Natural killer cell treated with Interleukin-12 subunit alpha and Interleukin-12 subunit beta and Interleukin-15 and Interleukin-18, amount 100 ng/mL, for 72 hours (primary cell): Measurements from ENCODE around the gene ZNF225. TPM values are rescaled to one million over a fixed set of nuclear protein-coding genes. Genes with fewer than 3 reads are reported as not detected.

ENCODE experiments used
- ATAC-seq, 2 donors: fragments of 150-1000 bp; cut with Tn5 transposase in 1 of 2; sonication (Bioruptor Pico), chemical (Tn5 transposase) in 1 of 2; 2 replicates each; pipeline ENCODE4 v1.10.0; 2021
- DNase-seq: peaks from one replicate; pipeline ENCODE4 v3.0.0; 2022; ENCODE audit warnings: low spot score
- H3K27ac Mint-ChIP-seq, 2 donors: 1 replicate in 1 of 2; 2 replicates in 1 of 2; pipeline ENCODE4 v1.8.0; 2022; ENCODE audit warnings: mixed read lengths in 2 of 2, mild to moderate bottlenecking in 1 of 2, moderate library complexity in 1 of 2
- H3K27me3 Mint-ChIP-seq, 2 donors: 1 replicate in 1 of 2; 2 replicates in 1 of 2; pipeline ENCODE4 v1.8.0; 2022; ENCODE audit warnings: mixed read lengths in 2 of 2
- H3K36me3 Mint-ChIP-seq: one replicate; pipeline ENCODE4 v1.8.0; 2022; ENCODE audit warnings: mixed read lengths
- H3K4me1 Mint-ChIP-seq, 2 donors: 1 replicate in 1 of 2; 2 replicates in 1 of 2; pipeline ENCODE4 v1.8.0; 2022; ENCODE audit warnings: low read depth in 2 of 2, mixed read lengths in 2 of 2, mild to moderate bottlenecking in 1 of 2
- H3K4me3 Mint-ChIP-seq: one replicate; pipeline ENCODE4 v1.8.0; 2022; ENCODE audit warnings: mixed read lengths
- H3K9me3 Mint-ChIP-seq: 2 replicates; pipeline ENCODE4 v1.8.0; 2022; ENCODE audit warnings: mixed read lengths
- total RNA-seq, 2 donors: library from RNA; stranded (reverse); gene quantifications; one replicate each; pipeline ENCODE4 v1.2.3, GENCODE V29; 2022

ZNF225 gene
- 1 to 10 TPM; 4.7 to 5.4 TPM for total RNA-seq

- ATAC-seq: peak; percentile 99
- peak within 1 kb of the TSS; percentile 82 to 93 for H3K27ac Mint-ChIP-seq
Observed at GRCh38 chr19:44113138-44113783, at the start of gene ZNF225. TSS of gene ZNF225 (plus strand) at chr19:44113399. CDS start at chr19:44115828, 2,429 bp downstream.

GRCh38 chr19:44066305-44066704, 46.9 kb upstream of the ZNF225 start:
- peaks cover 22% of the 10 kb centered on the region for H3K9me3 Mint-ChIP-seq
- peaks cover 55% of the 10 kb centered on the region for H3K36me3 Mint-ChIP-seq

More at GRCh38 chr19:44113138-44113783, at the start of gene ZNF225:
- Mint-ChIP-seq H3K4me3 (peak within 1 kb of the TSS; percentile 99), H3K4me1 (peaks cover 22% of the 10 kb centered on the region in 2 donors), H3K9me3 (peaks cover 6% of the 10 kb centered on the region), H3K27me3 (no peaks in the 10 kb centered on the region), H3K36me3 (peaks cover 26% of the 10 kb centered on the region)
- peak; percentile 95 for DNase-seq

GRCh38 chr19:44069415-44069814, 43.8 kb upstream of the ZNF225 start:
- ATAC-seq (no peak), DNase-seq (no peak)
- peaks cover 22% of the 10 kb centered on the region for H3K9me3 Mint-ChIP-seq
- H3K27me3 Mint-ChIP-seq: peaks cover 0 to 2% of the 10 kb centered on the region in 2 donors
- H3K36me3 Mint-ChIP-seq: peaks cover 50% of the 10 kb centered on the region
- no peak overlapping the region for H3K27ac Mint-ChIP-seq
- peaks cover 20 to 23% of the 10 kb centered on the region in 2 donors for H3K4me1 Mint-ChIP-seq
- H3K4me3 Mint-ChIP-seq: no peak overlapping the region

More at GRCh38 chr19:44066305-44066704, 46.9 kb upstream of the ZNF225 start:
- H3K27ac Mint-ChIP-seq: no peak overlapping the region
- H3K4me1 Mint-ChIP-seq: peaks cover 2 to 4% of the 10 kb centered on the region in 2 donors
- H3K27me3 Mint-ChIP-seq: peaks cover 0 to 2% of the 10 kb centered on the region in 2 donors
- H3K4me3 Mint-ChIP-seq: no peak overlapping the region
- DNase-seq: no peak
- ATAC-seq: no peak

- peaks cover 32% of the 10 kb centered on the region for H3K36me3 Mint-ChIP-seq
- H3K27ac Mint-ChIP-seq: peak within 1 kb of the TSS; percentile 78 to 86
- H3K9me3 Mint-ChIP-seq: peaks cover 12% of the 10 kb centered on the region
- peak; percentile 82 for DNase-seq
- peak within 1 kb of the TSS; percentile 95 for H3K4me3 Mint-ChIP-seq
- H3K27me3 Mint-ChIP-seq: peaks cover 0 to 2% of the 10 kb centered on the region in 2 donors
- H3K4me1 Mint-ChIP-seq: peaks cover 20 to 23% of the 10 kb centered on the region in 2 donors
- ATAC-seq: peak; percentile 98 to 99
Observed at GRCh38 chr19:44071824-44072542, 41.2 kb upstream of the ZNF225 start, which contains the start of gene ZNF284. TSS of gene ZNF284 (plus strand) at chr19:44072159. CDS start at chr19:44076390, 4,231 bp downstream.

GRCh38 chr19:44072543-44073401, 40.4 kb upstream of the ZNF225 start:
- H3K27ac Mint-ChIP-seq: peak overlapping the region; percentile 78 to 86
- H3K27me3 Mint-ChIP-seq: peaks cover 0 to 2% of the 10 kb centered on the region in 2 donors
- H3K9me3 Mint-ChIP-seq: peaks cover 9% of the 10 kb centered on the region
- ATAC-seq: peak in 1 of 2 donors; percentile 3
- H3K4me3 Mint-ChIP-seq: peak overlapping the region; percentile 95
- DNase-seq: no peak
- H3K36me3 Mint-ChIP-seq: peaks cover 26% of the 10 kb centered on the region
- peaks cover 20 to 23% of the 10 kb centered on the region in 2 donors for H3K4me1 Mint-ChIP-seq

- H3K27ac Mint-ChIP-seq: no peak overlapping the region
- H3K4me3 Mint-ChIP-seq: no peak overlapping the region
- H3K36me3 Mint-ChIP-seq: peaks cover 7% of the 10 kb centered on the region
- no peak for ATAC-seq
- H3K9me3 Mint-ChIP-seq: no peaks in the 10 kb centered on the region
- no peak for DNase-seq
- H3K4me1 Mint-ChIP-seq: peaks cover 18 to 19% of the 10 kb centered on the region in 2 donors
- no peaks in the 10 kb centered on the region for H3K27me3 Mint-ChIP-seq
Observed at GRCh38 chr19:44076325-44076724, 36.9 kb upstream of the ZNF225 start.

- no peaks in the 10 kb centered on the region for H3K27me3 Mint-ChIP-seq
- H3K36me3 Mint-ChIP-seq: peaks cover under 1% of the 10 kb centered on the region
- H3K27ac Mint-ChIP-seq: no peak overlapping the region
- peaks cover 10 to 16% of the 10 kb centered on the region in 2 donors for H3K4me1 Mint-ChIP-seq
- ATAC-seq (no peak), DNase-seq (no peak)
- H3K4me3 Mint-ChIP-seq: no peak overlapping the region
- no peaks in the 10 kb centered on the region for H3K9me3 Mint-ChIP-seq
Observed at GRCh38 chr19:44092108-44092507, 21.1 kb upstream of the ZNF225 start.

GRCh38 chr19:44093931-44094765, 19.1 kb upstream of the ZNF225 start, which contains the start of gene ZNF224:
TSS of gene ZNF224 (plus strand) at chr19:44094361. CDS start at chr19:44097874, 3,513 bp downstream.
- ATAC-seq: peak; percentile 96 to 98
- H3K27ac Mint-ChIP-seq: peak within 1 kb of the TSS; percentile 88 to 94
- peaks cover 16% of the 10 kb centered on the region in 2 donors for H3K4me1 Mint-ChIP-seq
- peaks cover 18% of the 10 kb centered on the region for H3K36me3 Mint-ChIP-seq
- peak; percentile 90 for DNase-seq
- H3K9me3 Mint-ChIP-seq: no peaks in the 10 kb centered on the region
- H3K4me3 Mint-ChIP-seq: peak within 1 kb of the TSS; percentile 98
- H3K27me3 Mint-ChIP-seq: no peaks in the 10 kb centered on the region

GRCh38 chr19:44107751-44108150, 5.4 kb upstream of the ZNF225 start:
- Mint-ChIP-seq H3K27ac (no peak overlapping the region), H3K36me3 (peaks cover 67% of the 10 kb centered on the region), H3K4me1 (peaks cover 10 to 11% of the 10 kb centered on the region in 2 donors), H3K4me3 (no peak overlapping the region), H3K9me3 (peaks cover 30% of the 10 kb centered on the region), H3K27me3 (no peaks in the 10 kb centered on the region)
- ATAC-seq (no peak), DNase-seq (no peak)

GRCh38 chr19:44109458-44109857, 3.7 kb upstream of the ZNF225 start:
- ATAC-seq: no peak
- peaks cover 22% of the 10 kb centered on the region in 2 donors for H3K4me1 Mint-ChIP-seq
- peaks cover 50% of the 10 kb centered on the region for H3K36me3 Mint-ChIP-seq
- peaks cover 24% of the 10 kb centered on the region for H3K9me3 Mint-ChIP-seq
- DNase-seq: no peak
- no peaks in the 10 kb centered on the region for H3K27me3 Mint-ChIP-seq
- no peak overlapping the region for H3K27ac Mint-ChIP-seq
- no peak overlapping the region for H3K4me3 Mint-ChIP-seq

GRCh38 chr19:44111910-44112463, 1.2 kb upstream of the ZNF225 start:
- DNase-seq: peak; percentile 67
- Mint-ChIP-seq H3K9me3 (peaks cover 18% of the 10 kb centered on the region), H3K4me3 (peak overlapping the region; percentile 99), H3K4me1 (peaks cover 22% of the 10 kb centered on the region in 2 donors), H3K27me3 (no peaks in the 10 kb centered on the region), H3K27ac (peak overlapping the region in 1 of 2 donors; percentile 93), H3K36me3 (peaks cover 35% of the 10 kb centered on the region)
- ATAC-seq: peak in 1 of 2 donors; percentile 54

GRCh38 chr19:44112802-44113137, 429 bp upstream of the ZNF225 start:
- DNase-seq (no peak), ATAC-seq (no peak)
- Mint-ChIP-seq H3K36me3 (peaks cover 31% of the 10 kb centered on the region), H3K4me1 (peaks cover 22% of the 10 kb centered on the region in 2 donors), H3K27ac (peak overlapping the region; percentile 82 to 93), H3K4me3 (peak overlapping the region; percentile 99), H3K9me3 (peaks cover 10% of the 10 kb centered on the region), H3K27me3 (no peaks in the 10 kb centered on the region)
